Liver (tissue), 9 donors: ENCODE results near the gene PEAK1. TPM values are rescaled to one million over a fixed set of nuclear protein-coding genes. Genes with fewer than 3 reads are reported as not detected.

Source experiments
- DNase-seq: peaks from one replicate; pipeline ENCODE4 v3.0.0-alpha.2; 2017; ENCODE audit warnings: low spot score
- H3K27ac ChIP-seq, 2 donors: one replicate each; pipeline ENCODE4 v1.7.0; 2013; ENCODE audit warnings: inconsistent platforms in 2 of 2, low read length in 2 of 2, control low read depth in 1 of 2, low read depth in 1 of 2, mild to moderate bottlenecking in 1 of 2
- H3K27me3 ChIP-seq, 4 donors: one replicate each; pipeline versions ENCODE4 v1.6.1 to v1.7.0; 2013; ENCODE audit warnings: low read length in 3 of 4, inconsistent platforms in 1 of 4, mild to moderate bottlenecking in 1 of 4, moderate library complexity in 1 of 4; ENCODE audit not compliant: control insufficient read depth in 4 of 4, insufficient read depth in 4 of 4
- H3K36me3 ChIP-seq, 4 donors: one replicate each; pipeline versions ENCODE4 v1.6.1 to v1.7.0; 2013; ENCODE audit warnings: low read length in 3 of 4, mild to moderate bottlenecking in 3 of 4, low read depth in 1 of 4, moderate library complexity in 1 of 4; ENCODE audit not compliant: control insufficient read depth in 4 of 4, insufficient read depth in 3 of 4
- H3K4me1 ChIP-seq, 4 donors: one replicate each; pipeline versions ENCODE4 v1.6.1 to v1.7.0; 2013; ENCODE audit warnings: low read length in 3 of 4, mild to moderate bottlenecking in 3 of 4, moderate library complexity in 1 of 4; ENCODE audit not compliant: control insufficient read depth in 4 of 4, insufficient read depth in 4 of 4
- H3K4me3 ChIP-seq, 3 donors: one replicate each; pipeline versions ENCODE4 v1.6.1 to v1.7.0; 2013; ENCODE audit warnings: low read length in 3 of 3, control low read depth in 1 of 3, low read depth in 1 of 3, mild to moderate bottlenecking in 1 of 3
- H3K9ac ChIP-seq, 2 donors: one replicate each; pipeline ENCODE4 v1.7.0; 2013; ENCODE audit warnings: low read length in 2 of 2, mild to moderate bottlenecking in 2 of 2, moderate library complexity in 2 of 2, control low read depth in 1 of 2, low read depth in 1 of 2
- H3K9me3 ChIP-seq, 4 donors: one replicate each; pipeline versions ENCODE4 v1.6.1 to v1.7.0; 2013; ENCODE audit warnings: low read length in 3 of 4; ENCODE audit not compliant: control insufficient read depth in 4 of 4
- EGR1 ChIP-seq, 2 donors: IDR thresholded peaks; 2 replicates each; pipeline ENCODE4 v1.6.1; 2016 to 2018; ENCODE audit warnings: antibody characterized with exemption in 2 of 2, low read depth in 2 of 2
- FOXA1 ChIP-seq: IDR thresholded peaks from 2 replicates; pipeline ENCODE4 v1.6.1; 2016; ENCODE audit warnings: antibody characterized with exemption
- FOXA2 ChIP-seq: IDR thresholded peaks from 2 replicates; pipeline ENCODE4 v1.6.1; 2016; ENCODE audit warnings: antibody characterized with exemption
- GABPA ChIP-seq, 2 donors: IDR thresholded peaks in 1 of 2; conservative IDR thresholded peaks in 1 of 2; 2 replicates each; pipeline ENCODE4 v1.6.1; 2016; ENCODE audit warnings: antibody characterized with exemption in 2 of 2, mild to moderate bottlenecking in 1 of 2, moderate library complexity in 1 of 2
- HNF4A ChIP-seq, 2 donors: conservative IDR thresholded peaks; 2 replicates each; pipeline ENCODE4 v1.6.1; 2016; ENCODE audit warnings: antibody characterized with exemption in 2 of 2, mild to moderate bottlenecking in 2 of 2
- HNF4G ChIP-seq: IDR thresholded peaks from 2 replicates; pipeline ENCODE4 v1.6.1; 2016; ENCODE audit warnings: antibody characterized with exemption
- JUND ChIP-seq, 2 donors: IDR thresholded peaks; 2 replicates each; pipeline ENCODE4 v1.6.1; 2016; ENCODE audit warnings: antibody characterized with exemption in 2 of 2
- RXRA ChIP-seq, 2 donors: IDR thresholded peaks; 2 replicates each; pipeline ENCODE4 v1.6.1; 2017 to 2018; ENCODE audit warnings: antibody characterized with exemption in 2 of 2, mild to moderate bottlenecking in 1 of 2
- SP1 ChIP-seq: IDR thresholded peaks from 2 replicates; pipeline ENCODE4 v1.6.1; 2018; ENCODE audit warnings: antibody characterized with exemption, mild to moderate bottlenecking
- TAF1 ChIP-seq: conservative IDR thresholded peaks from 2 replicates; pipeline ENCODE4 v1.6.1; 2016; ENCODE audit warnings: antibody characterized with exemption, mild to moderate bottlenecking
- YY1 ChIP-seq: IDR thresholded peaks from 2 replicates; pipeline ENCODE4 v1.6.1; 2016; ENCODE audit warnings: antibody characterized with exemption, mild to moderate bottlenecking
- WGBS: extraction: QIAGEN DNeasy Blood & Tissue Kit; methylation state at CpG from one replicate; pipeline ENCODE4 v1.1.7; 2013; 5-methylcytosine and 5-hydroxymethylcytosine counted together
- polyA plus RNA-seq, 2 donors: library from polyadenylated mRNA; stranded (reverse) in 1 of 2; unstranded in 1 of 2; fragments of 200-250 nt in 1 of 2; fragments of >200 nt in 1 of 2; fragmentation: Nextera tagmentation in 1 of 2; extraction: Ambion mirVana in 1 of 2; gene quantifications; one replicate each; pipeline versions ENCODE4 v1.2.1 to v1.2.3, GENCODE V29; 2013 to 2015
- total RNA-seq, 2 donors: library from RNA; depleted of rRNA; stranded (reverse); fragments of >200 nt; gene quantifications; one replicate each; pipeline ENCODE4 v1.2.3, GENCODE V29; 2014
- TF ChIP-seq, protein P1 (sequence below): IDR thresholded peaks from 2 replicates; pipeline ENCODE4 v1.6.1; 2016; ENCODE audit warnings: antibody characterized with exemption
- TF ChIP-seq, protein P2 (sequence below): IDR thresholded peaks from 2 replicates; pipeline ENCODE4 v1.6.1; 2016; ENCODE audit warnings: antibody characterized with exemption
- TF ChIP-seq, protein P3 (sequence below): fragments of 150-350 bp; IDR thresholded peaks from 2 replicates; pipeline ENCODE4 v1.5.1; 2017; ENCODE audit warnings: improper control_type of control experiment, low read depth, low read length; ENCODE audit not compliant: missing input control
- TF ChIP-seq, protein P4 (sequence below): IDR thresholded peaks from 2 replicates; pipeline ENCODE4 v1.6.1; 2016; ENCODE audit warnings: antibody characterized with exemption, mild to moderate bottlenecking
- TF ChIP-seq, protein P5 (sequence below): IDR thresholded peaks from 2 replicates; pipeline ENCODE4 v1.6.1; 2016; ENCODE audit warnings: antibody characterized with exemption
- donor health status: healthy.
- donor health status: healthy.
- donor health status: healthy.
- donor health status: healthy.
- donor health status: healthy.

PEAK1 gene
- total and polyA plus RNA-seq, 4 donors = 1.8 to 14.9 (median 5.8) TPM

DNA sequence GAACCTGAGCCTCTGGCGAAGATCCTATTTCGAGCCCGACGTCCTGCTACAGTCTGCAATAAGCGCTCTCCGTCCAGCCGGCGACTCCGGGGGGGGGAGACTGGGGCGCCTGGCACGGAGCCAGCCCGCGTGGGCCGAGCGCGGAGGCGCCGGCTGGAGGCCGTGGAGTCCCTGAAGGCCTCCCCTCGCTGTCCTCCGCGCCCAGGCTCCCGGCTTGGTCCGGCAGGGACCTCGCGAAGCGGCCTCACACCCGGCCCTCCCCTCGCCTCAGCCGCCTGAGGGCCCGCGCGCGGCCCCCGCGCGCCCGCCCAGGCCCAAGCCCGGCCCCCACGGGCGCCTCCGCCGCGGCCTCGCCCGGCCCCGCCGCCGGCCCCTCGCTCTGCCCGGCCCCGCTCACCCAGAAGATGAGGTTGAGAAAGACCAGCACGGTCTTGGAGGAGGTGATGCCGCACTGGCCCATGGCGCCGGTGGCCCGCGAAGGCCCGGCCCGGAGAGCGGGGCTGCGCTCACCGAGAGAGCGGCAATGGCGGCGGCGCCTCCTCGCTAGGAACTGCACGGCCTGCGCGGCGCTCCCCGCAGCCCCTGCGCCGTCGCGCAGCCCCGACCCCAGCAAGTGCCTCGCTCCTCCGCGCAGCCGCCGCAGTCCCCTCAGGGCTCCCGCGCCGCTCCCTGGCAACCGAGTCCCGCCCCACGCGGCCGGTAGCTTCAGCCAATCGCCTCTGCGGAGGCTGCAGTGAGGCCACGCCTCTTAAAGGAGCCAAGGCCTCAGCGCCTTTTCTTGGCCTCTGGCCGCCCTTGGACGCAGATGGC is 349.2 kb downstream of the PEAK1 start, which contains the start of gene TSPAN3:
Gene TSPAN3 (minus strand): TSS at position 615 of the 810 bp plus-strand sequence. CDS start 155 bp downstream, at position 460.
- Histone ChIP-seq H3K36me3 (no peaks in the 10 kb centered on the region), H3K9ac (peak within 1 kb of the TSS; percentile 2 to 13), H3K4me1 (peaks cover 2 to 31% (median 17%) of the 10 kb centered on the region in 4 donors), H3K27me3 (no peaks in the 10 kb centered on the region), H3K27ac (peak within 1 kb of the TSS; percentile 79 to 84), H3K4me3 (peak within 1 kb of the TSS; percentile 87 to 94 (median 90)), H3K9me3 (no peaks in the 10 kb centered on the region)
- TF ChIP-seq FOXA2 (no peak), JUND (IDR thresholded peaks at IDR 0.05) (no peak), RXRA (IDR thresholded peaks at IDR 0.05) (no peak), TAF1 (no peak), FOXA1 (no peak), YY1 (peak; percentile 8), SP1 (peak; percentile 33), EGR1 (IDR thresholded peaks at IDR 0.05; ENCODE audit: low read depth in 2 of 2) (no peak), HNF4G (no peak), GABPA (IDR thresholded peaks at IDR 0.05 in 1 of 2, conservative IDR thresholded peaks at IDR 0.05 in 1 of 2) (no peak), HNF4A (conservative IDR thresholded peaks at IDR 0.05) (no peak)
- TF ChIP-seq, protein P1, sequence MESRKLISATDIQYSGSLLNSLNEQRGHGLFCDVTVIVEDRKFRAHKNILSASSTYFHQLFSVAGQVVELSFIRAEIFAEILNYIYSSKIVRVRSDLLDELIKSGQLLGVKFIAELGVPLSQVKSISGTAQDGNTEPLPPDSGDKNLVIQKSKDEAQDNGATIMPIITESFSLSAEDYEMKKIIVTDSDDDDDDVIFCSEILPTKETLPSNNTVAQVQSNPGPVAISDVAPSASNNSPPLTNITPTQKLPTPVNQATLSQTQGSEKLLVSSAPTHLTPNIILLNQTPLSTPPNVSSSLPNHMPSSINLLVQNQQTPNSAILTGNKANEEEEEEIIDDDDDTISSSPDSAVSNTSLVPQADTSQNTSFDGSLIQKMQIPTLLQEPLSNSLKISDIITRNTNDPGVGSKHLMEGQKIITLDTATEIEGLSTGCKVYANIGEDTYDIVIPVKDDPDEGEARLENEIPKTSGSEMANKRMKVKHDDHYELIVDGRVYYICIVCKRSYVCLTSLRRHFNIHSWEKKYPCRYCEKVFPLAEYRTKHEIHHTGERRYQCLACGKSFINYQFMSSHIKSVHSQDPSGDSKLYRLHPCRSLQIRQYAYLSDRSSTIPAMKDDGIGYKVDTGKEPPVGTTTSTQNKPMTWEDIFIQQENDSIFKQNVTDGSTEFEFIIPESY = no peak
- TF ChIP-seq, protein P2, sequence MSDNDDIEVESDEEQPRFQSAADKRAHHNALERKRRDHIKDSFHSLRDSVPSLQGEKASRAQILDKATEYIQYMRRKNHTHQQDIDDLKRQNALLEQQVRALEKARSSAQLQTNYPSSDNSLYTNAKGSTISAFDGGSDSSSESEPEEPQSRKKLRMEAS = no peak
- TF ChIP-seq, protein P3, sequence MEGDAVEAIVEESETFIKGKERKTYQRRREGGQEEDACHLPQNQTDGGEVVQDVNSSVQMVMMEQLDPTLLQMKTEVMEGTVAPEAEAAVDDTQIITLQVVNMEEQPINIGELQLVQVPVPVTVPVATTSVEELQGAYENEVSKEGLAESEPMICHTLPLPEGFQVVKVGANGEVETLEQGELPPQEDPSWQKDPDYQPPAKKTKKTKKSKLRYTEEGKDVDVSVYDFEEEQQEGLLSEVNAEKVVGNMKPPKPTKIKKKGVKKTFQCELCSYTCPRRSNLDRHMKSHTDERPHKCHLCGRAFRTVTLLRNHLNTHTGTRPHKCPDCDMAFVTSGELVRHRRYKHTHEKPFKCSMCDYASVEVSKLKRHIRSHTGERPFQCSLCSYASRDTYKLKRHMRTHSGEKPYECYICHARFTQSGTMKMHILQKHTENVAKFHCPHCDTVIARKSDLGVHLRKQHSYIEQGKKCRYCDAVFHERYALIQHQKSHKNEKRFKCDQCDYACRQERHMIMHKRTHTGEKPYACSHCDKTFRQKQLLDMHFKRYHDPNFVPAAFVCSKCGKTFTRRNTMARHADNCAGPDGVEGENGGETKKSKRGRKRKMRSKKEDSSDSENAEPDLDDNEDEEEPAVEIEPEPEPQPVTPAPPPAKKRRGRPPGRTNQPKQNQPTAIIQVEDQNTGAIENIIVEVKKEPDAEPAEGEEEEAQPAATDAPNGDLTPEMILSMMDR = no peak
- TF ChIP-seq, protein P4, sequence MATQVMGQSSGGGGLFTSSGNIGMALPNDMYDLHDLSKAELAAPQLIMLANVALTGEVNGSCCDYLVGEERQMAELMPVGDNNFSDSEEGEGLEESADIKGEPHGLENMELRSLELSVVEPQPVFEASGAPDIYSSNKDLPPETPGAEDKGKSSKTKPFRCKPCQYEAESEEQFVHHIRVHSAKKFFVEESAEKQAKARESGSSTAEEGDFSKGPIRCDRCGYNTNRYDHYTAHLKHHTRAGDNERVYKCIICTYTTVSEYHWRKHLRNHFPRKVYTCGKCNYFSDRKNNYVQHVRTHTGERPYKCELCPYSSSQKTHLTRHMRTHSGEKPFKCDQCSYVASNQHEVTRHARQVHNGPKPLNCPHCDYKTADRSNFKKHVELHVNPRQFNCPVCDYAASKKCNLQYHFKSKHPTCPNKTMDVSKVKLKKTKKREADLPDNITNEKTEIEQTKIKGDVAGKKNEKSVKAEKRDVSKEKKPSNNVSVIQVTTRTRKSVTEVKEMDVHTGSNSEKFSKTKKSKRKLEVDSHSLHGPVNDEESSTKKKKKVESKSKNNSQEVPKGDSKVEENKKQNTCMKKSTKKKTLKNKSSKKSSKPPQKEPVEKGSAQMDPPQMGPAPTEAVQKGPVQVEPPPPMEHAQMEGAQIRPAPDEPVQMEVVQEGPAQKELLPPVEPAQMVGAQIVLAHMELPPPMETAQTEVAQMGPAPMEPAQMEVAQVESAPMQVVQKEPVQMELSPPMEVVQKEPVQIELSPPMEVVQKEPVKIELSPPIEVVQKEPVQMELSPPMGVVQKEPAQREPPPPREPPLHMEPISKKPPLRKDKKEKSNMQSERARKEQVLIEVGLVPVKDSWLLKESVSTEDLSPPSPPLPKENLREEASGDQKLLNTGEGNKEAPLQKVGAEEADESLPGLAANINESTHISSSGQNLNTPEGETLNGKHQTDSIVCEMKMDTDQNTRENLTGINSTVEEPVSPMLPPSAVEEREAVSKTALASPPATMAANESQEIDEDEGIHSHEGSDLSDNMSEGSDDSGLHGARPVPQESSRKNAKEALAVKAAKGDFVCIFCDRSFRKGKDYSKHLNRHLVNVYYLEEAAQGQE = no peak
- TF ChIP-seq, protein P5, sequence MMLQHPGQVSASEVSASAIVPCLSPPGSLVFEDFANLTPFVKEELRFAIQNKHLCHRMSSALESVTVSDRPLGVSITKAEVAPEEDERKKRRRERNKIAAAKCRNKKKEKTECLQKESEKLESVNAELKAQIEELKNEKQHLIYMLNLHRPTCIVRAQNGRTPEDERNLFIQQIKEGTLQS = no peak
- peak; percentile 92 for DNase-seq
- under 1% methylated on average over 97 of the region's 97 CpGs for WGBS
